Kidney (tissue), 14 donors: ENCODE results near the gene TANC1. TPM values are rescaled to one million over a fixed set of nuclear protein-coding genes. Genes with fewer than 3 reads are reported as not detected.

ENCODE experiments used
- DNase-seq, 5 donors: peaks; one replicate each; pipeline ENCODE4 v3.0.0-alpha.2; 2013 to 2020
- FAIRE-seq: peaks from 2 replicates; lab custom pipeline; 2012; peaks lifted over from hg19 to GRCh38; lab: Jason Lieb, UNC
- H3K27ac ChIP-seq, 2 donors: one replicate each; pipeline ENCODE4 v1.7.0; 2013; ENCODE audit warnings: low read depth in 2 of 2, low read length in 2 of 2, inconsistent platforms in 1 of 2
- H3K27me3 ChIP-seq: one replicate; pipeline ENCODE4 v1.7.1; 2013; ENCODE audit warnings: low read length, inconsistent platforms; ENCODE audit not compliant: control insufficient read depth, insufficient read depth
- H3K36me3 ChIP-seq, 3 donors: one replicate each; pipeline versions ENCODE4 v1.7.0 to v1.7.1; 2013; ENCODE audit warnings: low read length in 3 of 3, control low read depth in 1 of 3, inconsistent platforms in 1 of 3; ENCODE audit not compliant: insufficient read depth in 3 of 3, control insufficient read depth in 2 of 3
- H3K4me1 ChIP-seq, 3 donors: one replicate each; pipeline versions ENCODE4 v1.7.0 to v1.7.1; 2013; ENCODE audit warnings: low read length in 3 of 3, inconsistent platforms in 1 of 3, low read depth in 1 of 3; ENCODE audit not compliant: control insufficient read depth in 2 of 3, insufficient read depth in 2 of 3
- H3K4me3 ChIP-seq, 3 donors: one replicate each; pipeline versions ENCODE4 v1.7.0 to v1.8.1; 2013; ENCODE audit warnings: low read length in 3 of 3, control low read depth in 1 of 3, inconsistent platforms in 1 of 3
- H3K9ac ChIP-seq, 3 donors: one replicate each; pipeline versions ENCODE4 v1.7.0 to v1.7.1; 2013; ENCODE audit warnings: low read length in 3 of 3, control low read depth in 1 of 3, inconsistent platforms in 1 of 3
- H3K9me3 ChIP-seq, 3 donors: one replicate each; pipeline versions ENCODE4 v1.7.0 to v1.7.1; 2013; ENCODE audit warnings: low read length in 3 of 3, control low read depth in 1 of 3, inconsistent platforms in 1 of 3; ENCODE audit not compliant: control insufficient read depth in 2 of 3, insufficient read depth in 1 of 3
- intact Hi-C: fragments of 100-400 bp; cut with DNase I; formaldehyde crosslinking; loops from one replicate; pipeline ENCODE4 v1.11.1; 2022
- polyA plus RNA-seq: library from polyadenylated mRNA; stranded (reverse); fragments of 350-450 nt; fragmentation: Illumina TruSeq; extraction: RNeasy Lipid Tissue Mini Kit (QIAGEN cat#74804); gene quantifications from one replicate; pipeline ENCODE4 v1.2.3, GENCODE V29; 2014; ENCODE audit warnings: low read depth, low replicate concordance; ENCODE audit not compliant: insufficient read depth
- total RNA-seq: library from RNA; stranded (reverse); fragmentation: NEBNext Ultra II Directional; extraction: Animal tissue kit (Norgen Biotek cat#: 25700); gene quantifications from one replicate; pipeline ENCODE4 v1.2.1, GENCODE V29; 2021
- TF ChIP-seq, protein P1 (sequence below): IDR thresholded peaks from 3 replicates; pipeline ENCODE4 v1.5.1; 2012; ENCODE audit warnings: mild to moderate bottlenecking, moderate library complexity, borderline replicate concordance; ENCODE audit not compliant: insufficient read depth; ENCODE audit errors: extremely low read depth
- donor health status: control.
- donor health status: control.
- donor health status: control.
- donor health status: control.
- donor health status: control.
- donor health status: DM: yes; HTN: yes; CAD: no.
- donor health status: Normal renal cell carcinoma (clear cell type).

Gene TANC1
- total and polyA plus RNA-seq, 2 donors from 2014 or later, result 9.2 to 39.0 TPM

DNA sequence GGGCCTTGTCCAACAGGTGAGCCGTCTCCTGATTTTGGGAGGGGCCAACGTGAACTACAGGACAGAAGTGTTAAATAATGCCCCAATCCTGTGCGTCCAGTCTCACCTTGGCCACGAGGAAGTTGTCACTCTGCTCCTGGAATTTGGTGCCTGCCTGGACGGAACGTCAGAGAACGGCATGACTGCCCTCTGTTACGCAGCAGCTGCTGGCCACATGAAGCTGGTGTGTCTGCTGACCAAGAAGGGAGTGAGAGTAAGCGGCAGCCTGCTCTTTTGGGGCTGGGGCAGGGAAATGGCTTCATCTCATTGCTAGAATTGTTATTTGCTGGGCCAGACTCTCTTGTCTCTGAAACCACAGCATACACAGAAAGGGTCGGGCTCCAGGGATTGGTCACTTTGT, 225.8 kb downstream of the TANC1 start:
- DNase-seq (no peak), FAIRE-seq (no peak)
- TF ChIP-seq, protein P1, sequence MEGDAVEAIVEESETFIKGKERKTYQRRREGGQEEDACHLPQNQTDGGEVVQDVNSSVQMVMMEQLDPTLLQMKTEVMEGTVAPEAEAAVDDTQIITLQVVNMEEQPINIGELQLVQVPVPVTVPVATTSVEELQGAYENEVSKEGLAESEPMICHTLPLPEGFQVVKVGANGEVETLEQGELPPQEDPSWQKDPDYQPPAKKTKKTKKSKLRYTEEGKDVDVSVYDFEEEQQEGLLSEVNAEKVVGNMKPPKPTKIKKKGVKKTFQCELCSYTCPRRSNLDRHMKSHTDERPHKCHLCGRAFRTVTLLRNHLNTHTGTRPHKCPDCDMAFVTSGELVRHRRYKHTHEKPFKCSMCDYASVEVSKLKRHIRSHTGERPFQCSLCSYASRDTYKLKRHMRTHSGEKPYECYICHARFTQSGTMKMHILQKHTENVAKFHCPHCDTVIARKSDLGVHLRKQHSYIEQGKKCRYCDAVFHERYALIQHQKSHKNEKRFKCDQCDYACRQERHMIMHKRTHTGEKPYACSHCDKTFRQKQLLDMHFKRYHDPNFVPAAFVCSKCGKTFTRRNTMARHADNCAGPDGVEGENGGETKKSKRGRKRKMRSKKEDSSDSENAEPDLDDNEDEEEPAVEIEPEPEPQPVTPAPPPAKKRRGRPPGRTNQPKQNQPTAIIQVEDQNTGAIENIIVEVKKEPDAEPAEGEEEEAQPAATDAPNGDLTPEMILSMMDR, result no peak
- Histone ChIP-seq H3K27ac (no peak overlapping the region), H3K36me3 (peaks cover 8 to 50% (median 12%) of the 10 kb centered on the region in 3 donors), H3K9ac (no peak overlapping the region), H3K9me3 (no peaks in the 10 kb centered on the region), H3K4me1 (no peaks in the 10 kb centered on the region), H3K4me3 (no peak overlapping the region), H3K27me3 (no peaks in the 10 kb centered on the region)
- intact Hi-C loops, result no loop called here

DNA sequence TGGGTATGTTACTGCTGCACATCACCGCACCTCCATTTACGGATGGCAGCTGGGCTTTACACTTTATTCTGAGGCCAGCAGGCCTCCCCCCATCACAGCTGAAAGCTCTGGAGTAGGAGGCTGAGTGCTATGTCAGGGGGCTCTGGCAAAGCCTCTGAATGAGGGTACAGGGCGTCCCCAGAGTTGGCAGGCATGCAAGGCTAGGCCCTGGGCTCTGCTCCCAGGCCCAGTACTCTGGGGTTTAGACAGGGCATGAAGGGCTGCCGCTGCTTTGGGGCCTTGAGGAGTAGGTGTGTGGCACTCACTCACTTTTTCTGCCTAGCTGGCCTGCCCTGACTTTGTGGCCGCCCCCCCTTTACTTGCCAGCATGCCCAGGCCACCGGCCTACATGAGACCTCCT, 227.3 kb downstream of the TANC1 start:
- DNase-seq (no peak), FAIRE-seq (no peak)
- no peak overlapping the region for H3K27ac ChIP-seq
- H3K4me3 ChIP-seq, result no peak overlapping the region
- intact Hi-C loops, result no loop called here
- H3K9me3 ChIP-seq, result no peaks in the 10 kb centered on the region
- TF ChIP-seq, protein P1, result no peak
- peaks cover 4 to 48% (median 17%) of the 10 kb centered on the region in 3 donors for H3K36me3 ChIP-seq
- no peaks in the 10 kb centered on the region for H3K27me3 ChIP-seq
- H3K9ac ChIP-seq, result no peak overlapping the region
- no peaks in the 10 kb centered on the region for H3K4me1 ChIP-seq

DNA sequence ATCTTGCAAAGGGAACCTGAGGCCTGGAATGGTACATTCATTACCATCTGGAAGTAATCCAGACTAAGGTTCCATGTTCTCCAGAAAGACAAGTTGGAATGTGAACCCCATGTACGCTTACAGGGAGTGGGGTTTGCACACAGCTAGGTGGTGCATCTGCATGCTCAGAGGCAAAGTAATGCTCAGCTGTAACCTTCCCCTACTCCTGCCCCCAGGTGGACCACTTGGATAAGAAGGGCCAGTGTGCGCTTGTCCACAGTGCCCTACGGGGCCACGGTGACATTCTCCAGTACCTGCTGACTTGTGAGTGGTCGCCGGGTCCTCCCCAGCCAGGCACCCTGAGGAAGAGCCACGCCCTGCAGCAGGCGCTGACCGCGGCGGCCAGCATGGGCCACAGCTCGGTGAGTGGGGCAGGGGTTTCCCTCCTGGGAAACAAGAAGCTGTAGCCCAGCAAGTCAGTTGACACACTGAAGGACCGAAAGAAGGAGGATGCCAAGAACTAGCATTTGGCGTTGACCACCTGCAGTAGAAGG, 228.0 kb downstream of the TANC1 start:
- DNase-seq, result no peak
- peaks cover 0 to 2% (median 0%) of the 10 kb centered on the region in 3 donors for H3K4me1 ChIP-seq
- TF ChIP-seq, protein P1, result no peak
- no peaks in the 10 kb centered on the region for H3K27me3 ChIP-seq
- H3K9ac ChIP-seq, result no peak overlapping the region
- no peak overlapping the region for H3K4me3 ChIP-seq
- H3K9me3 ChIP-seq, result no peaks in the 10 kb centered on the region
- FAIRE-seq, result no peak
- H3K27ac ChIP-seq, result no peak overlapping the region
- peaks cover 4 to 48% (median 14%) of the 10 kb centered on the region in 3 donors for H3K36me3 ChIP-seq
- intact Hi-C loops, result no loop called here

DNA sequence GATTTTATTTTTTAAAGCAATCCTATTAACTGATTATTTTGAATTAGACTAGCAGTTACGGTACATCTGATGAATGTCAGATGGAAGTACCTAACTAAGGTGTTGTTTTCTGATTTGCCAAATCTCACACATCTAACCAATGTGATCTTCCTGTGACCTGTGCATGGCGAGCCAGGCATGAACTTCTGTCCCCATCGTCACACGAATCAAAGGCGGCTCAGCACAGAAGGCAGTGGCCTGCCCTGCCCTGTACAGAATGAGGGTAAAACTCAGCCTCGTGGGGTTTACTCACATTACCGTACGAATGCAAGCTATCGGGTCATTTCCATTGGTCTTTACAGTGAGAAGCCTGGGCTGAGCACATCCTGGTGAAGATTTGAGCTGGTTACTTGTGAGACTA, 230.8 kb downstream of the TANC1 start:
- H3K36me3 ChIP-seq, result peaks cover 4 to 44% (median 15%) of the 10 kb centered on the region in 3 donors
- DNase-seq (no peak), FAIRE-seq (no peak)
- no peaks in the 10 kb centered on the region for H3K27me3 ChIP-seq
- H3K9ac ChIP-seq, result no peak overlapping the region
- peaks cover 0 to 2% (median 0%) of the 10 kb centered on the region in 3 donors for H3K4me1 ChIP-seq
- H3K9me3 ChIP-seq, result no peaks in the 10 kb centered on the region
- intact Hi-C loops, result no loop called here
- no peak overlapping the region for H3K27ac ChIP-seq
- H3K4me3 ChIP-seq, result no peak overlapping the region
- TF ChIP-seq, protein P1, result no peak
